Stimulated activated CD8-positive, alpha-beta memory T cell treated with anti-CD3 and anti-CD28 coated beads, Interleukin-12 subunit alpha, Interleukin-12 subunit beta, amount 100 ng/mL, for 24 hours (primary cell): ENCODE measurements around the gene FZR1.
"Not testable (repeated sequence)": the region's sequence is repeated elsewhere in the genome, so short reads cannot be mapped to it uniquely, and the experiment has no call there.

Experiments used
- DNase-seq: peaks from one replicate; pipeline ENCODE4 v3.0.0-alpha.2; 2020; ENCODE audit errors: extremely low read depth

The FZR1 gene

GRCh38 chr19:3514930-3515329 is 8.8 kb downstream of the FZR1 start:
- DNase-seq: no peak

- DNase-seq: no peak
Observed at GRCh38 chr19:3515891-3516422, 9.8 kb downstream of the FZR1 start.

DNA sequence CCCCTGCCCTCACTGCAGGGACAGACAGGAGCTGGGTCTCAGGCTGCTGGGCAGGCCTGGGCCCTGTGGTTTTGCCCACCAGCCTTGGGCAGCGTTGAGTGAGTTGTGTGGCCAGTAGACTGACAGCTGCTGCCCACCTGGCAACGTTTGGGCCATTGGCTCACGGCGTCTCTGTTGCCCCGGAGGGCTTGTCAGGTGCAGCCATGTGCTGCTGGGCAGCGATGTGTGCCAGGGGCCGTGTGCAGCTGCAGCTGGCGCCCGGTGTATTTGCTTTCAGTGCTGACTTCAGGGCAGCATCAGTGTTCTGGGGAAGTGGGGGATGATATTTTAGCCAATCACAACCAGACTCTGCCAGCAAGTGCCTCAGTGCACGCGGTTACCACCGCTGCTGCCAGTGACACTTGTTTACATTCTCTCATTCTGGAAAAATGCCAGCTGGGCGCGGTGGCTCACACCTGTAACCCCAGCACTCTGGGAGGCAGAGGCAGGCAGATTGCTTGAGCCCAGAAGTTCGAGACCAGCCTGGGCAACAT is 10.6 kb downstream of the FZR1 start:
- DNase-seq: no peak

- no peak for DNase-seq
Observed at GRCh38 chr19:3517638-3518037, 11.5 kb downstream of the FZR1 start.

DNA sequence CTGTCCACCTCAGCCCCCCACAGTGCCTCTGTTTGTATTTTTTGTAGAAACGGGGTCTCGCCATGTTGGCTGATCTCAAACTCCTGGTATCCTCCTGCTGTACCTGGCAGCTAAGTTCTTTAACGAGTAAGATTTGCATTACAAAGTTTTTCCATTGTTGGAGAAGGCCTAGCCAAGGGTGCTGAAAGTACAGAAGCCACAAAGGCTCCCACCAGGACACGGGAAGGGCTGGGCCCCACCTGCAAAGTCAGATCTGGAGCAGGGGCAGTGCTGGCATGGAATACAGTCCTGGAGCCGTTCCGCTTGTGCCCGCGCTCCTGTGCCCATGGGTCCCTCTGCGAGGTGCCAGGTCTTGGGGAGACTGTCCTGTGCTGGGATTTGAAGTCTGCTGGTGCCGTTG is 12.1 kb downstream of the FZR1 start:
- DNase-seq: no peak

DNA sequence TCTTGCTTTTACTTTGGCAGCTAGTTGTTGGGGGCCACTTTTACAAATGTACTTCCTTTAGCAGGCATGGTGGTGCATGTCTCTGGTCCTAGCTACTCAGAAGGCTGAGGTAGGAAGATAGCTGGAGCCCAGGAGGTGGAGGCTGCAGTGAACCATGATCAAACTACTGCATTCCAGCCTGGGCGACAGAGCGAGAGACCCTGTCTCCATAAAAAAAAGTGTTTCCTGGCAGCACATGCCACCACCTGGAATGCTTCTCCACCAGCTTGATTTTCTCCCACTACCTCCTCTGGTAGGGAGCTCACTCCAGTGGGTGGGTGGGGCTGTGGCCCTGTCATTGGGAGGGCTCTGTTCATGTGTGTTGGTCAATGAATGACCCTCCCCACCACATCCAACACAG is 12.5 kb downstream of the FZR1 start:
- DNase-seq: no peak

- no peak for DNase-seq
Observed at GRCh38 chr19:3519126-3519525, 13.0 kb downstream of the FZR1 start.

- no peak for DNase-seq
Observed at GRCh38 chr19:3520166-3521103, 14.3 kb downstream of the FZR1 start.

GRCh38 chr19:3521104-3521445 is 15.0 kb downstream of the FZR1 start:
- no peak for DNase-seq

DNA sequence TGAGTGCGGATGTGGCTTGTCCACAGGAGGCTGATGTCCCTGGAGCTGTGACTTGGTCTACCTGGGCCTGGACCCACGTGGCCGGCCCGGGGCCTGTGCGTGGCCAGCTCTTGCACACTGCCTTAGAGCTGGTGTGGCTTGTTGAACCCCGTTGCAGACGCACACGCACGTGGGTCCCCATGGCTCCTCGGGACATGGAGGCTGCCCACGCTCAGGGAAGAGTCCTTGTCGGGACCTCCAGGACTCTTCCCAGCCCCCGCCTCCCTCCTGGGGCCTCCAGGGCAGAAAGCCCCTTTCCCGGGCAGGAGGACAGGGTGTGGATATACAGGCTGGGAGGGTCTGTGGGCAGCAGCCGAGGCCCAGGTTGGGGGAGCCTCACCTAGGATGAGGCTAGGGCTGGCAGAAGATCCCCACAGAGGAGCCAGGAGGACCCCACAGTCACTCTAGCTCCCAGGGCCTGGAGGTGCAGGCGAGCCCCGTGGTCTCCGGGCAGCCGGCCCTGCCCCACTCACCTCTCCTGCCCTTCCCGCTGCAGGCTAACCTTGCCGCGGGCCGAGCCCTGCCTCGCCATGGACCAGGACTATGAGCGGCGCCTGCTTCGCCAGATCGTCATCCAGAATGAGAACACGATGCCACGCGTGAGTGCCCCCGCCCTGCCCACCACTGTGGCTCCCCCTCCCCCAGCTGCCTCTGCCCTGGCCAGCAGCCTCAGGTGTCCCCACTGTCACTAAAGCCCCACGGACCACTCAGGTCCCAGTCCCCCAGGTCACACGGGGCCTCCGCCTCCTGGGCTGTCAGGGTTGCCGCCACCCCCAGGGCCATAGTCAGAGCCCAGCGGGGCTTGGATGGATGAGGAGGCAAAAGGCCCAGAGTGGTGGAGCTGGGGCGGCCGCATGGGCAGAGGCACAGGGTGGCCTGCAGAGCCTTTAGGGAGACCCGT is 16.6 kb downstream of the FZR1 start:
- no peak for DNase-seq

GRCh38 chr19:3523361-3524077 is 17.4 kb downstream of the FZR1 start:
- DNase-seq: no peak

GRCh38 chr19:3524078-3524842 is 18.1 kb downstream of the FZR1 start:
- no peak for DNase-seq

GRCh38 chr19:3524904-3525451 is 18.9 kb downstream of the FZR1 start:
- DNase-seq: no peak

DNA sequence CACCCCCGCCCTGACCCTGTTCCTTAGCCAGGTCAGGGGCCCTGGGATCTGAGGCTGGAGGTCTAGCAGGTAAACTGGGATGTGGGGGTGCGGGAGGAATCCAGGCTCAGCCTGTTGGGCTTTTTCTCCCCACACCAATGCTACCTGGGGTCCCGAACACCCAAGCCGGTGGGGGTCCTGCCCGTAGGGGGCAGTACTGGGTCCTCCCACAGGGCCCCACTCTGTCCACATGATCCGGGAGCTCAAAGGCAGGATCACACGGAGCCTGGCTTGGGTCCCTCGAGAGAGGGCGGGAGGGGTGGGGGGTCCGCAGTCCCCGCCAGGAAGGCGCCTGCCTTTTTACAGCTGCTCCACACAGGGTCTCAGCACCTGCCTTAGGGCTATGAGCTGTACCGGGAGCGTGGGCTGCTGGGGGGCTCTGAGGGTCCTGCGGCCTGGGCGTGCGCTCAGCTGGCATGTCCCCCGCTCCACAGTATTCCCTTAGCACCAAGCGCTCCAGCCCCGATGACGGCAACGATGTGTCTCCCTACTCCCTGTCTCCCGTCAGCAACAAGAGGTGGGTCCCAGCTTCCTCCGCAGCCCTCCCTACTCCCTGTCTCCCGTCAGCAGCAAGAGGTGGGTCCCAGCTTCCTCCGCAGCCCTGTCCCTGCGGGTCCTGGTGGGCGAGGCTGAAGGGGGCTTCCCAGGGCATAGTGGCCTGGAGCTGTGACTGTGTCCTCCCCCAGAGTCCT is 20.6 kb downstream of the FZR1 start:
- no peak for DNase-seq

- no peak for DNase-seq
Observed at GRCh38 chr19:3527238-3527910, 21.3 kb downstream of the FZR1 start.

DNA sequence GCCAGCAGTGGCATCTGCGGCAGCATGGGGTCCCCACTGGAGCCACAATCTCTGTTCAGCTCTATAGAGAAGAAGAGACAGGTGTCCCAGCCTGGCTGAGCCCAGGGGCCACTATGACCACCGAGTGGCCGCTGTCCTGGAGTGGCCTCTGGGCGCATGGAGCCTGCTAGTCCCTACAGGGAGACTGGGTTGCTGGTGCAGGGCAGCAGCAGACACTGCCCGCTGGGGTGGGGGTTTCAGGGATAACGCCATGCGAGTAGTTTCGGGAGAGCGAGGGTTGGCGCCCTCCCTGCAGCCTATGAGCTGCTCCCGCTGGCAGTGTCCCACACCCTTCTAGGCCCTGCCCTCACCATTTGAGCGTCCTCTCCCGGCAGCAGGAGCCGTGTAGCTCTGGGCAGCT is 22.0 kb downstream of the FZR1 start:
- DNase-seq: no peak

- DNase-seq: no peak
Observed at GRCh38 chr19:3528539-3529211, 22.6 kb downstream of the FZR1 start.

DNA sequence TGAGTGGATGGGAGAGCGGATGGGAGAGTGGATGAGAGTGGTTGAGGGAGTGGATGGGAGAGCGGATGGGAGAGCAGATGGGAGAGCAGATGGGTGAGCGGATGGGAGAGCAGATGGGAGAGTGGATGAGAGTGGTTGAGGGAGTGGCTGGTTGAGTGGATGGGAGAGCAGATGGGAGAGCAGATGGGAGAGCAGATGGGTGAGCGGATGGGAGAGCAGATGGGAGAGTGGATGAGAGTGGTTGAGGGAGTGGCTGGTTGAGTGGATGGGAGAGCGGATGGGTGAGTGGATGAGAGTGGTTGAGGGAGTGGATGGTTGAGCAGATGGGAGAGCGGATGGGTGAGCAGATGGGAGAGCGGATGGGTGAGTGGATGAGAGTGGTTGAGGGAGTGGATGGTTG is 23.2 kb downstream of the FZR1 start:
- DNase-seq: not testable (repeated sequence)

GRCh38 chr19:3530389-3530788 is 24.3 kb downstream of the FZR1 start:
- no peak for DNase-seq
